Keratinocyte (primary cell): ENCODE data around the gene TACC3. TPM values are rescaled to one million over a fixed set of nuclear protein-coding genes. Genes with fewer than 3 reads are reported as not detected.

ENCODE experiments used
- DNase-seq: peaks from one replicate; pipeline ENCODE4 v3.0.0-alpha.2; 2011; ENCODE audit warnings: low read depth, missing footprints, low spot score
- FAIRE-seq: peaks from 2 replicates; lab custom pipeline; 2011; peaks lifted over from hg19 to GRCh38; lab: Jason Lieb, UNC
- H2AFZ ChIP-seq: 2 replicates; pipeline ENCODE4 v1.6.0; 2012; ENCODE audit warnings: low read length, control low read depth, inconsistent platforms; ENCODE audit not compliant: control insufficient read depth
- H3K27ac ChIP-seq: 2 replicates; pipeline ENCODE4 v1.5.1; 2011; ENCODE audit warnings: low read length; ENCODE audit not compliant: control insufficient read depth, insufficient read depth
- H3K27me3 ChIP-seq: 3 replicates; pipeline ENCODE4 v1.6.0; 2011; ENCODE audit warnings: low read length; ENCODE audit not compliant: control insufficient read depth, insufficient read depth; ENCODE audit errors: extremely low read depth
- H3K36me3 ChIP-seq, 2 experiments: 2 replicates in 1 of 2; 3 replicates in 1 of 2; pipeline ENCODE4 v1.5.1; 2011; ENCODE audit warnings: low read length in 2 of 2, mild to moderate bottlenecking in 1 of 2; ENCODE audit not compliant: control insufficient read depth in 2 of 2, insufficient read depth in 2 of 2; ENCODE audit errors: extremely low read depth in 1 of 2
- H3K4me1 ChIP-seq: 3 replicates; pipeline ENCODE4 v1.5.1; 2011; ENCODE audit warnings: low read length; ENCODE audit not compliant: control insufficient read depth, insufficient read depth; ENCODE audit errors: extremely low read depth
- H3K4me2 ChIP-seq: 3 replicates; pipeline ENCODE4 v1.6.0; 2011; ENCODE audit warnings: low read depth, low read length; ENCODE audit not compliant: control insufficient read depth, insufficient read depth; ENCODE audit errors: extremely low read depth
- H3K4me3 ChIP-seq, 3 experiments: fragments of 200-600 bp in 1 of 3; sonication (generic) in 1 of 3; 2 replicates in 2 of 3; 3 replicates in 1 of 3; pipeline ENCODE4 v1.5.1; 2011 to 2016; ENCODE audit warnings: low read length in 3 of 3, mild to moderate bottlenecking in 3 of 3, control low read depth in 2 of 3, inconsistent platforms in 1 of 3, low read depth in 1 of 3, mixed read lengths in 1 of 3, mixed run types in 1 of 3, moderate library complexity in 1 of 3; ENCODE audit not compliant: control insufficient read depth in 2 of 3, insufficient read depth in 2 of 3; ENCODE audit errors: extremely low read depth in 1 of 3
- H3K79me2 ChIP-seq: 2 replicates; pipeline ENCODE4 v1.6.0; 2012; ENCODE audit warnings: low read length; ENCODE audit not compliant: control insufficient read depth, insufficient read depth
- H3K9ac ChIP-seq: 3 replicates; pipeline ENCODE4 v1.6.0; 2011; ENCODE audit warnings: low read length; ENCODE audit not compliant: control insufficient read depth, insufficient read depth; ENCODE audit errors: extremely low read depth
- H3K9me1 ChIP-seq: 3 replicates; pipeline ENCODE4 v1.6.0; 2011; ENCODE audit warnings: low read length; ENCODE audit not compliant: control insufficient read depth, insufficient read depth; ENCODE audit errors: extremely low read depth
- H3K9me3 ChIP-seq: 2 replicates; pipeline ENCODE4 v1.5.1; 2012; ENCODE audit warnings: low read depth, low read length; ENCODE audit not compliant: control insufficient read depth
- H4K20me1 ChIP-seq: 3 replicates; pipeline ENCODE4 v1.6.0; 2011; ENCODE audit warnings: low read length; ENCODE audit not compliant: control insufficient read depth, insufficient read depth; ENCODE audit errors: extremely low read depth
- CTCF ChIP-seq, 3 experiments: IDR thresholded peaks in 1 of 3; conservative IDR thresholded peaks in 1 of 3; optimal IDR thresholded peaks in 1 of 3; 2 replicates in 2 of 3; 3 replicates in 1 of 3; pipeline versions ENCODE3 to v1.5.1; 2011; ENCODE audit warnings: low read length in 3 of 3, mild to moderate bottlenecking in 3 of 3, moderate library complexity in 2 of 3, control low read depth in 1 of 3, inconsistent platforms in 1 of 3; ENCODE audit not compliant: insufficient read depth in 2 of 3; ENCODE audit errors: extremely low read depth in 1 of 3
- EZH2 ChIP-seq: IDR thresholded peaks from one replicate; pipeline ENCODE4 v1.6.1; 2012; ENCODE audit warnings: inconsistent platforms, mild to moderate bottlenecking, low read length, moderate library complexity
- dilution Hi-C: fragments of 300-500 bp; cut with MboI; formaldehyde crosslinking; loops from one replicate; pipeline ENCODE4 v1.7.0; 2020; ENCODE audit warnings: low sequenced_read_pairs; ENCODE audit not compliant: extremely low pct_ligation_motif_present
- polyA plus RNA-seq, 5 experiments: library from polyadenylated mRNA; depleted of rRNA in 3 of 5; stranded (reverse) in 3 of 5; stranded (forward) in 1 of 5; unstranded in 1 of 5; fragments of >200 nt; gene quantifications; 1 replicate in 1 of 5; 2 replicates in 3 of 5; 3 replicates in 1 of 5; pipeline versions ENCODE4 v1.2.1 to v1.2.3, GENCODE V29; 2011 to 2012; ENCODE audit warnings: missing spikeins in 2 of 5, low read depth in 1 of 5, low replicate concordance in 1 of 5

Gene TACC3
- polyA plus RNA-seq, 1 donor (not counting 4 experiments of a cell fraction or from before 2014, with no cell fraction given): 19.1 TPM

DNA sequence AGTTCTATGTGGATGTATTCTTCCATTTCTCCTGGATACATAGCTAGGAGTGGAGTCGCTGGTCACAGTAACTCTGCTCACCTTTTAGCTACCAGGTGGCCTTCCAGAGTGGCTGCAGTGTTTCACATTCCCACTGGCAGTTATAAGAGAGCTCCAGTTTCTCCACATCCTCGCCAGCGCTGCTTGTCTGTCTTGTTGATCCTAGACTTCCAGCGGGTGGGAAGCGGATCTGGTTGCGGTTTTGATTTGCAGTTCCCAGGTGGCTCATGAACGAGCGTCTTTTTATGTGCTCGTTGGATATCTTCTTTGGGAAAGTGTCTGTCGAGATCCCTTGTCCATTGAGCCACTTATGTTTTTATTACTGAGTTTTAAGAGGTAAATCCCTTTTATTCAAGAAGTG lies 11.6 kb downstream of the TACC3 start:
- Histone ChIP-seq H3K36me3 (peaks cover 14 to 52% of the 10 kb centered on the region in 2 experiments), H3K9ac (no peak overlapping the region), H3K4me3 (no peak overlapping the region), H2AFZ (no peak overlapping the region), H3K9me3 (peaks cover 9% of the 10 kb centered on the region), H3K27ac (no peak overlapping the region), H3K79me2 (peaks cover 42% of the 10 kb centered on the region), H3K27me3 (no peaks in the 10 kb centered on the region), H3K4me2 (no peak overlapping the region), H3K4me1 (peaks cover 15% of the 10 kb centered on the region), H4K20me1 (no peaks in the 10 kb centered on the region), H3K9me1 (peaks cover 2% of the 10 kb centered on the region)
- no peak for TF ChIP-seq EZH2
- TF ChIP-seq CTCF (optimal IDR thresholded peaks at IDR 0.05 in 1 of 3, IDR thresholded peaks at IDR 0.05 in 1 of 3, conservative IDR thresholded peaks at IDR 0.05 in 1 of 3; ENCODE audit: extremely low read depth in 1 of 3, insufficient read depth in 2 of 3, low read length in 3 of 3): no peak
- dilution Hi-C loops: no loop called here
- DNase-seq (no peak), FAIRE-seq (no peak)

- H3K4me2 ChIP-seq: no peak overlapping the region
- no peak overlapping the region for H3K27ac ChIP-seq
- no peak overlapping the region for H3K9ac ChIP-seq
- no peak for FAIRE-seq
- H3K36me3 ChIP-seq: peaks cover 16 to 62% of the 10 kb centered on the region in 2 experiments
- dilution Hi-C loops: no loop called here
- H3K27me3 ChIP-seq: no peaks in the 10 kb centered on the region
- peaks cover 2% of the 10 kb centered on the region for H3K9me1 ChIP-seq
- H4K20me1 ChIP-seq: no peaks in the 10 kb centered on the region
- peaks cover 4% of the 10 kb centered on the region for H3K4me1 ChIP-seq
- TF ChIP-seq EZH2 (no peak), CTCF (optimal IDR thresholded peaks at IDR 0.05 in 1 of 3, IDR thresholded peaks at IDR 0.05 in 1 of 3, conservative IDR thresholded peaks at IDR 0.05 in 1 of 3; ENCODE audit: extremely low read depth in 1 of 3, insufficient read depth in 2 of 3, low read length in 3 of 3) (no peak)
- H2AFZ ChIP-seq: no peak overlapping the region
- no peak for DNase-seq
- peaks cover 21% of the 10 kb centered on the region for H3K79me2 ChIP-seq
- no peak overlapping the region for H3K4me3 ChIP-seq
- peaks cover 17% of the 10 kb centered on the region for H3K9me3 ChIP-seq
Measured at GRCh38 chr4:1735215-1735614, 13.9 kb downstream of the TACC3 start.
